Hippocampal formation (tissue), 2 donors: Measurements from ENCODE around the gene SPATA17.
A peak's percentile ranks its signal among the peaks of the same experiment; 100 is the strongest.
"Not testable (repeated sequence)": the region's sequence is repeated elsewhere in the genome, so short reads cannot be mapped to it uniquely, and the experiment has no call there.

Experiments used
- DNase-seq, 2 donors: peaks; one replicate each; lab custom pipeline; 2025; lab: John Stamatoyannopoulos, UW

Gene SPATA17

GRCh38 chr1:217674028-217674729 is 43.0 kb downstream of the SPATA17 start:
- no peak for DNase-seq

- DNase-seq = no peak
Measured at GRCh38 chr1:217681806-217682205, 50.7 kb downstream of the SPATA17 start.

- DNase-seq = no peak
Measured at GRCh38 chr1:217687511-217687910, 56.4 kb downstream of the SPATA17 start.

DNA sequence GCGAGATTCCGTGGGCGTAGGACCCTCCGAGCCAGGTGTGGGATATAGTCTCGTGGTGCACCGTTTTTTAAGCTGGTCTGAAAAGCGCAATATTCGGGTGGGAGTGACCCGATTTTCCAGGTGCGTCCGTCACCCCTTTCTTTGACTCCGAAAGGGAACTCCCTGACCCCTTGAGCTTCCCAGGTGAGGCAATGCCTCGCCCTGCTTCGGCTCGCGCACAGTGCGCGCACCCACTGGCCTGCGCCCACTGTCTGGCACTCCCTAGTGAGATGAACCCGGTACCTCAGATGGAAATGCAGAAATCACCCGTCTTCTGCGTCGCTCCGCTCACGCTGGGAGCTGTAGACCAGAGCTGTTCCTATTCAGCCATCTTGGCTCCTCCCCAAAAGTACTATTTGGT is 65.0 kb downstream of the SPATA17 start:
- DNase-seq = not testable (repeated sequence)

DNA sequence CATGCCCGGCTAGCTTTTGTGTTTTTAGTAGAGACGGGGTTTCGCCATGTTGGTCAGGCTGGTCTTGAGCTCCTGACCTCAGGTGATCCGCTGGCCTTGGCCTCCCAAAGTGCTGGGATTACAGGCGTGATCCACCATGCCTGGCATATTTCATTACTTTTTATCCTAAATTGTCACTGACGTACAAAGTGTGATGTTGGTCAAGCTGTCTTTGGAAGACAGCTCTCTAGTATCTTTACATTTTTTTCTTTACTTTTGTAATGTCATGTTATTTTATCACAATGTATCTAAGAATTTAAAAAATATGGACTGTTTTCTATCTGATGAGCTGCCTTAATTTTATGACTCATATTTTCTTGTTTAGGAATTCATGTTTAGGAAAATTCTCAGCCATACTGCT is 72.2 kb downstream of the SPATA17 start:
- no peak for DNase-seq

- no peak for DNase-seq
Measured at GRCh38 chr1:217712925-217713597, 81.9 kb downstream of the SPATA17 start.

DNA sequence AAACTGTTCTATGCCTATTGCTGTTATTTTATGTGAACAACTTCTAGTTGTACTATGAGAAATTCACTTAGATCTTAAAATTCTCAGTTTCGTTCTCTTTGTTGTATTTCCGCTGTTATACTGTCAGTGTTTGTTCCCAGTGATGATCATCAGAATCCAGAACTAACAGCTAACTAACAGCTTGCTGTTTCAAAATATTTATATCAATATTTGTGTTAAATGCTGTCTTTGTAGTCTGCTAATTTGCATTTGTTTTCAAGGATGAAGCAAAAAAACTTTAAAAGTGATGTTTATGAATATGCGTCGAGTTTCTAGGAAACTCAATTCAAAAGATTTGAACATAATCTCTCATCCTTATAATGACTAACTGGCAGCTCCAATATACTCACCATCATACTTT is 84.5 kb downstream of the SPATA17 start:
- DNase-seq = no peak

- no peak for DNase-seq
Measured at GRCh38 chr1:217717959-217718358, 86.8 kb downstream of the SPATA17 start.

GRCh38 chr1:217718873-217719272 is 87.7 kb downstream of the SPATA17 start:
- no peak for DNase-seq

- no peak for DNase-seq
Measured at GRCh38 chr1:217721692-217722091, 90.5 kb downstream of the SPATA17 start.

- no peak for DNase-seq
Measured at GRCh38 chr1:217734973-217735372, 103.8 kb downstream of the SPATA17 start.

GRCh38 chr1:217747156-217747769 is 116.1 kb downstream of the SPATA17 start:
- peak in 1 of 2 donors; percentile 29 for DNase-seq

- no peak for DNase-seq
Measured at GRCh38 chr1:217769768-217770167, 138.6 kb downstream of the SPATA17 start.

GRCh38 chr1:217770918-217771317 is 139.8 kb downstream of the SPATA17 start:
- DNase-seq = no peak

- no peak for DNase-seq
Measured at GRCh38 chr1:217776693-217777092, 145.5 kb downstream of the SPATA17 start.

DNA sequence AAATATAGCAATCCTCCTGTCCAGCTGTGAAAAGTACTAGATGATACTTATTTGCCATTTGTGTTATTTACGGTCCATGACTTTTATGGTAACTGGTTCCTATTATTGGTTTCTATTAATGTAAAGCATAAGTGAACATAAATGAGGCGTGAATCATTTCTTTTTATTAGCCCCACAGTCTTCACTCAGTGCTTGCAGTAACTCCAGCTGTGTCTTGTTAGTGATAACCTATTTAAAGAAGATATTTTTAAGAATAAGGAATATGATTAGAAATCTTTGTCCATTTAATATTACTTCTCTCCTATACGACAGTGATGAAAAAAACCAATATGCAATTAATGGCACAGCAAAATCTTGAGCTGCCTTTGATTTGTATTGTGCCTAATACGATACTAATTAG is 149.9 kb downstream of the SPATA17 start:
- DNase-seq = no peak

GRCh38 chr1:217791091-217791490 is 159.9 kb downstream of the SPATA17 start:
- DNase-seq = no peak

- no peak for DNase-seq
Measured at GRCh38 chr1:217805792-217806191, 174.6 kb downstream of the SPATA17 start.

DNA sequence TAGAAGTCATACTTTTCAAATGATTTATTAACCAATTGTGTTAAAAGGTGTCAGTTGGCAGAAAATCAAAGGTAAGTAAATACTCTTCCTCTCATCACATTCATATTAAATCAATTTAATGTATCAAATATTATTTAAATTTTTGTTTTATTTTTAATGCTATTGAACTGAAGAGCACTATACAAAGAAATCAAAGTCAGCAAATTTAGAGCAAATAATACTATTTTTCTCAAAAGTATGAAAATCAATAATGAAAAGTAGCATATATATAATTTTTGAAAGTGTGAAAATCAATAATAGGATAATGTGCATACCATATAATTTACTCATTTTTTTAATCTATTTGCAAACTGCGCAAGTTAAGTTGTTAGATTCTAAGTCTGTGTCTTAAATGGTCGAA is 181.0 kb downstream of the SPATA17 start:
- no peak for DNase-seq

- no peak for DNase-seq
Measured at GRCh38 chr1:217813031-217813430, 181.9 kb downstream of the SPATA17 start.

GRCh38 chr1:217837691-217838090 is 206.5 kb downstream of the SPATA17 start:
- no peak for DNase-seq

DNA sequence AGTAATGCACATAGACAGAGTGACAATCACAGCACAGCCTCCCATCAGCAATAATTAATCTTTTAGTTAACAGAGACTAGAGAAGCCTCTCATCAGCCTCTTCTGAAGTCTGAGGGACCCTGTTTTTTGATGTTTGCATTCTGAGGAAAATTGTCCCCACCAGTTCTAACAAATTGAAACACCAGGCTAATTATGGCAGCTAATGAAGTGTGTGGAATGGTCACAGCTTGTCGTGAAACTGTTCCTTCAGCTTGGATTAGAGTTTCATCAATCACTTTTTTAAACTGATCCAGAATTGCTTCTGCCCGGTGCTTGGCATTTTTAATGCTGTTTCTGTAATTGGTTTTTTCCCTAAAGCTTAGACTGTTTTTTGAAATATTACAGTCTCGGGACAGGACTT is 208.0 kb downstream of the SPATA17 start:
- DNase-seq = no peak

- no peak for DNase-seq
Measured at GRCh38 chr1:217846733-217847132, 215.6 kb downstream of the SPATA17 start.
